HG03025 (cell line): Measurements from ENCODE around the gene ZNF766.
"Not testable (repeated sequence)": the region's sequence is repeated elsewhere in the genome, so short reads cannot be mapped to it uniquely, and the experiment has no call there.

ENCODE experiments used
- ATAC-seq: cut with Tn5 transposase; IDR thresholded peaks from one replicate; pipeline ENCODE4 v1.9.1; 2021; ENCODE audit warnings: mild to moderate bottlenecking, moderate library complexity; ENCODE audit not compliant: unreplicated experiment, low FRiP score

Gene ZNF766

DNA sequence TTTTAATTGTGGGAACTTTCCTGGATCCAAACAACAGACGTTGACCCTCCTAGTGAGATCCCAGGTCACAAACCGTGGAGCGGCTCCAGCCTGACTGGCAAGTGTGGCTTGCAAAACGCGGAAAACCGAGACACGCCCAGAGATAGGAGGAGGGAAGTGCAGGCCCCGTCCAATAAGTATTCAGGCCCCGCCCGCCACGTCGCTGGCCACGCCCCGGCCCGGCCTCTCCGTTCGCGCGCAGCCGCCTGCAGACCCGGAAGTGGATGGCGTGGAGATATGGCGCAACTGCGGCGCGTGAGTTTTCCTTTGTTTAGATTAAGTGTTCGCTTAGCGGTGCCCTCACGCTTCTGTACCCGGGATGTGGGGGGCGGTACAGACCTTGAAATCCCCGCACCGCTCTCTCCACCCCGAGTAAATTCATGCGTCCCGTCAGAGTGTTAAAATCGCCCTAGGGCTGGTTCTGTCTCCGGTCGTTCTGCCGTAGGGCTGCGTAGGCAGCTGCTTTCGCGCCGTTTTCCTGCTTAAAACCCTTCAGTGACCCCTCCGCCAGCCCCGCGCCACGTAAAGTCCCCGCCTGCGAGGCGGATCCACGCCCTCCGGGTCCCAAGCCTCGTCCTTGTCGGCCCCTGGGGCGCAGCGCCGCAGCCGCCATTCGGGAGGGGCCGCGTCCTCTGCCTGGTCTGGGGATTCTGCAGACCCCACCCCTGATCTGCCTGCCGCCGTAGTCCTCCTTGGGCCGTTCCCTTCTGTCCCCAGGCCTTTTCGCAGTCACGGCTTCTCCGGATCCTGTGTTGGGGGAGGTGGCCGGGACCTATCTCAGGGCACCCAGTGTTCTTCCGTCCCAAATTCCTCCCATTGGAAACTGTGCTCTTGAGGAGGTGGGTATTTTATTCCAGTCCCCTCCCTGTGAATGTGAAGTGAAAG lies at the start of gene ZNF766:
Gene ZNF766 (plus strand): TSS at position 250 of the 924 bp plus-strand sequence. CDS start 27 bp downstream, at position 277.
- ATAC-seq = peak; percentile 95

DNA sequence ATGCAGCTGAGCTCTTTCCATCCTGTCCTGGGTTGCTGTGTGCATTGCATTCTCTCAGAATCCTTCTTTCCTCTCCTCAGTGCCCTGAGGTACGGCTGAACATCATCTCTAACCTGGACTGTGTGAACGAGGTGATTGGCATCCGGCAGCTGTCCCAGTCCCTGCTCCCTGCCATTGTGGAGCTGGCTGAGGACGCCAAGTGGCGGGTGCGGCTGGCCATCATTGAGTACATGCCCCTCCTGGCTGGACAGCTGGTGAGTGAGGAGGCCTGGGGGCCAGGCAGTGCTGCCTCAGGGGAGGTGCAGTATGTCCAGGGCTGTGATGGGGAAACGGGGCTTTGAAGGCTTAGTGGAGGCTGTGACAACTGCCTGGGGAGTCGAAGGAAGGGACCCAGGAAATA lies 49.8 kb upstream of the ZNF766 start:
- no peak for ATAC-seq

DNA sequence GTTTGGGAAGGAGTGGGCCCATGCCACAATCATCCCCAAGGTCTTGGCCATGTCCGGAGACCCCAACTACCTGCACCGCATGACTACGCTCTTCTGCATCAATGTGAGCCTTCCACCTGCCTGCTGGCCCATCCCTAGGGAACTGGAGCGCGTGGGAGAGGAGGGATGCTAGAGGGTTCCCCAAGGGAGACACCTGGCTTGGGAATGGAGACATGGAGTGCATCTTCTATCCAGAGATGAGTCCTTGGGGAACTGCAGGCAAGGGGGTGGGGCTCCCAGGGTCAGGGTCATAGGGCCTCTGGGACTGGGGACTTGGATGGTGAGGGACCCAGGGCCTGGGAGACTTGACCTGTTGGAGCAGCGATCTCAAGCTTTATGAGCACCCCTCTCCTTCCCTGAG lies 48.4 kb upstream of the ZNF766 start:
- ATAC-seq = no peak

DNA sequence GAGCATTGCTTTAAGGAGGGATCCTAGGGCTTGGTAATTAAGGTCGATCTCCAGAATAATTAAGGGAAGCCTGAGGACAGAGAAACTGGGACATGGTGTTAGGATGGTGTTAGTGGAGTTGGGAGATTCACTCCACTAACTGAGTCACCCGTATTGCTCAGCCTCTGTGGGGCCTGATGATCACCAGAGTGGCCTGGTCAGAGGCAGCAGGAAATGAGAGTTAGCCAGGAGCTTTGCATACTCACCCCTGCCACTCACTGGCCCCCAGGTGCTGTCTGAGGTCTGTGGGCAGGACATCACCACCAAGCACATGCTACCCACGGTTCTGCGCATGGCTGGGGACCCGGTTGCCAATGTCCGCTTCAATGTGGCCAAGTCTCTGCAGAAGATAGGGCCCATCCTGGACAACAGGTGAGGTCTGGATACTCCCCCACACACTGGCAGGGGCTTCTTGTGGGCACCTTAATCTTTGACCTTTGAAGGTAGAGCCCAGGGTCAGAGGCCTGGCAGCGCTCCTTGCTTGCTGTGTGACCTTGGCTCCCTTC lies 47.5 kb upstream of the ZNF766 start:
- ATAC-seq = no peak

DNA sequence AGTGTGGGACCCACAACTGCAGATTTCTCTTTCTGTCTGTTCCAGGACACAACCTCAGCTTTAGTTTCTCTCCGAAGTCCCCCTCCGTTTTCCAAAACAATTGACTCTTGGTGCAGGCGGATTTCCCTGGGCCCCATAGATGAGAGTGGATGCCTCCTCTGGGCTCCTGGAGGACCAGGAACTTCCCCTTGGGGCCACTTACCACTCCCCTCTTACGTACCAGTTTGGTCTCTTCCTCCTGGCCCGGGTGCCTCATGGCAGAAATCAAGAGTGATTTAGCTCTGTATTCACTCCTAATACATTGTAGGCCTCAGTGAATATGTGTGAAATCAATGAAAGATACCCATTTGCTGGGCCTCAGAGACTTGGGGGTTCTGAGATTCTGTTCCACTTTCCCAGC lies 45.2 kb upstream of the ZNF766 start:
- ATAC-seq = no peak

DNA sequence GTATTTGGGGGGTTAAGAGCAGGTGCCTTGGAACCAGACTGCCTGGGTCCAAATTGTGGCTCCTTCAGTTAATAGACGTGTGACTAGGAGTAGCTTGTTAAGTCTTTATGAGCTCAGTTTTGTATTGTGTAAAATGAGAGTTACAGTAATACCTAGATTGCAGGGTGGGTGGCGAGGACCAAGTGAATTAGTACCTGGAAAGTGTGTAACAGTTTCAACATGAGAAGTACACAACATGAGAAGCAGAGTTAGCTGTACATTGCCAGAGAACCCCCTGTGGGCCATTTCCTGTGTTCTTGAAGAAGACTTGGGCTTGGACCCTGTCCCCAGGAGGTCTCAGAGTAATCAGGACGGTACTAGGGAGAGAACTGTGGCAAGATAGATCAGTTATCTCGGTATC lies 42.7 kb upstream of the ZNF766 start:
- no peak for ATAC-seq

DNA sequence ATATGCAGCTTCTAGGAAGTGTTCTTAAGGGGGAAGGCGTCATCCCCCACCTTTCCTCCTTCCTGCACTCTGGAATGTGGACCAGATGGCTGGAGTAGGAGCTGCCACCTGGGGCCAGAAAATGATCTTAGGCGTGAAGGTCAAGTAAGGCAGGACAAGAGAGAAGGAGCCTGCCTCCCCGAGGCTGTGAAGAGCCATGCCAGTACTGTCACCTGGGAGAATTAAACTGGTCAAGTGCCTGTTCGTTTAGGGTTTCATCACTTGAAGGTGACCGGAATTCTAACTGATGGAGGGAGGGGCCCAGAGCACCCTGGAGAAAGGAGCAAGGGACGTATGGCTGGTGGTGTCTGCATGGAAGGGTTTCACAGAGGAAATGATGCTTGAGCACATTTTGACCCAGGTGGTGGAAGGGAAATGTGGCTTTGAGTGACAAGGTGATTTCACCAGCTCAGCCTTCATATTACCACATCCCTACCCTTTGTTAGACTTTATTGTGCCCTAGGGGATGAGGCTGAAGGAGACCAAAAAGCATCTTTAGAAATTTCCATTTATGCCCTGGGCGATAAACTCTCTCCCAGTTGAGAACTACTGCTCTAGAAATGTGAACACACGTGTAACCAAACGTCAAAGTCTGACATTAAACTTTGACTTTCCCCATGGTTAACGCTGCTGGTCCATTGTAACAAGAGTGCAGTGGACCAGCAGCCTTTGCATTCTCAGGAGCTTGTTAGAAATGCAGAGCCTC lies 42.0 kb upstream of the ZNF766 start:
- no peak for ATAC-seq

DNA sequence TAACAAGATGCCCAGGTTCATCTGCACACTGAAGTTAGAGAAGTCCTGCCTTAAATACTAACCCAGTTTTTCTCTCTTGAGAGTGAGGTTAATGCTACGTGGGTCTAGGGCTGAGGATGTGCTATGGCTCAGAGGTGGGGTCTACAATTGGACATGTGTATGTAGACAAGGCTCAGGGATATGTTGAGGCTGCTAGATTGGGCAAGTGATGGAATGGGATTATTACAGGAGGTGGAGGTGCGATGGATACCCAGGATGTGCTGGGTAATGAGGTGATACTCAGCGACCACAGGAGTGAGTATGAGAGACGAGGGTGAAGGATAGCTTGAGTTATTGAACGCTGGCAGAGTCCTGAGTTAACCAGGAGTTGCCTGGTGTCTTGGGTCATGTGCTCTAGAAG lies 41.4 kb upstream of the ZNF766 start:
- no peak for ATAC-seq

DNA sequence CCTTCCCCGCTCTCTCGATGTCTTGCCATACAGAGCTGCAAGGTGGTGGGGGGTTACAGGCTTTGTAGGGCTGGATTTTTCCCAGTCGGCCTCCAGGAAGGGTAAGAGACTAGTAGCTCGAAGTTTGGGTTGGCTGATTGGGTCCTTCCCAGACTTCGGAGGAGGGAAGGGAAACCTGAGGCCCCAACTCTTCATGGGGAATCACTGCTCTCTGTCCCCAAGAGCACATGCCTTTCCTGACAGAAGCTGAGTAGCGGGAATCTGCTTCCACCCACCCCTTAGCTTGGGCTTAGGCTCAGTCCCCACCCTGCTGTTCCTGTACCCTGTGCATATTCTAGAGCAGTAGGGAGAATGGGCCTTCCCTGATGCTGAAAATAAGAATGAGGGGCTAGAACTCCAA lies 39.9 kb upstream of the ZNF766 start:
- no peak for ATAC-seq

DNA sequence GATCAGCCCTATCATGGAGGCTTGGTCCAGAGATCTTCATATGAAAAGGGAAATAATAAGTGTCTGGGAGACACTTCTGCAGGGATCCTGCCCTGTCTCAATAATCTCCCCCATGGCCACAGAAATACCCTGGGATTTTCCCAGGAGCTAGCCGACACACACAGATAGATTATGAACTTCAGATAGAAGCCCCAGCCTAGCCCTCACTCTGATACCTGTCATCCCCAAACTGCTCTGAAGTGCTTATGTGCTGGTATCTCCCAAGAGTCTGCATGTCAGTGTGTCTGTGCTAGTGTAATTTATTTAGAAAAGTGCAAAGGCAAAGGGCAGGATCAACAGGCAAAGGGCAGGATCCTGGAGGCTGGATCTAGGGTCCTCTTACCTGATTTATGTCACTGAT lies 38.7 kb upstream of the ZNF766 start:
- ATAC-seq = no peak

DNA sequence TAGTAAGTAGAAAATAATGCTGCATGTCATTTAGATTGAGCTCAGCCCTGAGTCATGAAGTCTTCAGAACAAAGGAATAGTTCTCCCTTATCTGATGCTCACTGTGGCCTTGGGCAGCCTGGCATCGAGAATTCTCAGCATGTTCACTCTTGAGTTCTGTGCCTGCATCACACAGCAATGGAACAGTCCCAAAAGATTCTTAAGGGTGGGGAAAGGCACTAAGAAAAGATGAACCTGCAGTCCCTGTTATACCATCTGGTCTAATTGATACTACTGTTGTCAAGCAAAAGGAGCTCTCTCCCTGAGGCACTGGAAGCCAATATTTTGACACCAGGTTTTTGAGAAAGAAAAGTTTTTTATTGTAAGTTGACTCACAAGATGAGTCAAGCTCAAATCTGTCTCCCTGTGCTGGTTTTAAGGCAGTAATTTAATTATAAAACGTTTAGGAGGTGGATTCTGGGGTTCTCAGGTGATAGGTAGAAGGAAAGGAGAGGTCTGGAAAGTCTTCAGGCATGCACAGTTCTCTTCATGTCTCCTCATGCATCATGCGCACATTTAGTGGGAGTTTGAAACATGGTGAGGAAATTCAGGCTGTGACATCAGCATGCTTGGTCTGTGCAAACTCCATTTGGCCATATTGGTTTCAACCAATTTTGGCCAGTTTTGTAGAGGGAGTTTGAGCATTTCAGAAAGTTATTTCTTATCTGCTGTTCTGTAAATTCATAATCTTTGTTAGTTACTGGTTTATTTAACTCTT lies 38.1 kb upstream of the ZNF766 start:
- ATAC-seq = no peak

DNA sequence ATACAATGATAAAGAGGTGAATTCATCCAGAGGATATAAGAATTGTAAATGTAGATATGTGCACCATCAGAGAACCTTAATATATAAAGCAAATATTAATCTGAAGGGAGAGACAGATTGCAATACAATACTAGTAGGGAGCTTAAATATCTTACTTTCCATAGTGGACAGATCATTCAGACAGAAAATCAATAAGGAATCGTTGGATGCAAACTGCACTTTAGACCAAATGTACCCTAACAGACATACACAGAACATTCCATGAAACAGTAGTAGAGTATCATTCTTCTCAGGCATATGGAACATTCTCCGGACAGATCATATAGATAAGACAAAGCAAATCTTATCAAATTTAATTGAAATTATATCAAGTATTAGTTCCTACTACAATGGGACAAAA lies 35.0 kb upstream of the ZNF766 start:
- ATAC-seq = no peak

DNA sequence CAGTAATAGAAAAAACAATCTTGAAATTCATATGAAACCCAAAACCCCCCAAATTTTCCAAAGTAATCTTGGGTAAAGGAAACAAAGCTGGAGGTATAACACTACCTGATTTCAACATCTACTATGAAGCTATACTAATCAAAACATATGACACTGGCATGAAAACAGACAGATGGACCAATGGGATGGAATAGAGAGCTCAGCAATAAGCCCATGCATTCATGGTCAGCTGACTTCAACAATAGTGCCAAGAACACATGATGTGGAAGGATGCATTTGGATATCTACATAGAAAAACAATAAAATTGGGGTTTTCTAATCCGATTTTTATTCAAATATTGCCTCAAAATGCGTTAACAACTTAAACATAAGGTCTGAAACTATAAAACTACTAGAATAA lies 32.2 kb upstream of the ZNF766 start:
- ATAC-seq = no peak

DNA sequence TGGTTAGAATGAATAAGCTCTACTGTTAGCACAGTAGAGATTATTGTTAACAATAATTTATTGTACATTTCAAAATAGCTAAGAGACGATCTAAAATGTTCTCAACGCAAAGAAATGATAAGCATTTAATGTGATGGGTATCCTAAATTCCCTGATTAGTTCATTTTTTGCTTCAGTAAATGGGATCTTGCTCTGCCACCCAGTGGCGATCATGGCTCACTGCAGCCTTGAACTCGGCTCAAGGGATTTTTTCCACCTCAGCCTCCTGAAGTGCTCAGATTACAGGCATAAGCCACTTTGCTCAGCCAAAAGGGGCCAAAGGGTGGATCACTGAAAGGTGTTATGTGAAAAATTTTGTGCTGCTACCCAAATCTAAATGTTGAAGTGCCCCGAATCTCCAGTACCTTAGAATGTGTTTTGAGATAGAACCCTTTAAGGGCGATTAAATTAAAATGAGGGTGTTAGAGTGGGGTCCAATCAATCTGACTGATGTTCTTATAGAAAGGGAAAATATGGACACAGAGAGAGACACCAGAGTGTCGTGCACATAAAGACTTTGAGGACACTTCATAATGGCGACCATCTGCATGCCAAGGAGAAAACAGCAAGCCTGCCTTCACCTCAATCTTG lies 31.5 kb upstream of the ZNF766 start:
- no peak for ATAC-seq

DNA sequence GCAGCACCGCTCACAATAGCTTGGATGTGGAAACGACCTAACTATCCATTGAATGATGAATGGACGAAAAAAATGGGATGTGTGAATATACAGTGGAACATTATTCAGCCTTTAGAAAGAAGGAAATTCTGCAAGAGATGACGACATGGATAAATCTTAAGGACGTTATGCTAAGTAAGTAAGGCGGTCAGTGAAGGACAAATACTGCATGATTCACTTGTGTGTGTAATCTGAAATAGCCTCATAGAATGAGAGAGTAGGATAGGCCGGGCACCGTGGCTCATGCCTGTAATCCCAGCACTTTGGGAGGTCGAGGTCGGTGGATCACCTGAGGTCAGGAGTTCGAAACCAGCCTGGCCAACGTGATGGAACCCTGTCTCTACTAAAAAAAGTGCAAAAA lies 25.4 kb upstream of the ZNF766 start:
- ATAC-seq = no peak

DNA sequence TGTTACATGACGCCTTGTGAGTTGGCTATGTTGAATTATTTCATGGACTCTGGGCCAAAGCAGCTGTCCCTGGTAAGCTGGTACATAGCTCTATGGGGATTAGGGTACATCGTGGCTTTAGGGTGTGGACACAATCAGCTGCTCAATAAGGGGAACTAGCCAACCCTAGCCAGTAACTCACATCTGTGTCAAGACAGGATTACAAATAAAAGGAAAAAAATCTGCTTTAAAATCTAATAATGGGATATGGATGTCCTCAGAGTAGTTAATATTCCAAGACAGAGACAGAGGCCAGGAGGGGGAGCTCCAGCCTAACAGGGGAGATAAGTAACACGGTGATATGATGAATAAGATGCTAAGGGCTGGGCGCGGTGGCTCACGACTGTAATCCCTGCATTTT lies 21.1 kb upstream of the ZNF766 start:
- no peak for ATAC-seq

DNA sequence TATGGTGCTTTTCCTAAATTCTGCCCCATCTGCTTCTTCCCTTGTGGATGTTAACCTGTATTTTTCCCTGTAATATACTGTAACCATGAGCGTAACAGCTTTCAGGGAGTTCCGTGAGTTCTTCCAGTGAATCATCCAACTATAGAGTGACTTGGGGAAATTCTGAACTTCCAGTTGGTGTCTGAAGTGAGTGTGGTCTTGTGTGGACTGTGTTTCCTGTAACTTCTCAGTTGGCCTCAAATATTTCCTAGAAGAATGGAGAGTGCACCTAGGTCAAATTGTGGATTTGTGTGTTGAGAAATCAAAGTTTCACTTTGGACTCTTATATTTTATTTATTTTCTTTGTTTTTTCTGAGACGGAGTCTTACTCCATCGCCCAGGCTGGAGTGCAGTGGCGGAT lies 11.0 kb upstream of the ZNF766 start:
- no peak for ATAC-seq

DNA sequence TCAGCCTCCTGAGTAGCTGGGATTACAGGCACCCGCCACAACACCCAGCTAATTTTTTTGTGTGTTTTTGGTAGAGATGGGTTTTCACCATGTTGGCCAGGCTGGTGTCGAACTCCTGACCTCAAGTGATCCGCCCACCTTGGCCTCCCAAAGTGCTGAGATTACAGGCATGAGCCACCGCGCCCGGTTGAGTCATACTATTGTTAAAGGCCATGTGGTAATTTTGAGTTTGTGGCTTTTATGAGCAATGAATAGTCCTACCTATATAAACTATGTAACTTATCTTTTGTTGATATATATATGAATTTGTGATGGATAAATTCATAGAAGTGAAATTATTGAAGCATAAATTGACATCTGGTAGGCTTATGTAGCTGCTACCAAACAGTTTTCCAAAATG lies 3.8 kb upstream of the ZNF766 start:
- ATAC-seq = not testable (repeated sequence)

DNA sequence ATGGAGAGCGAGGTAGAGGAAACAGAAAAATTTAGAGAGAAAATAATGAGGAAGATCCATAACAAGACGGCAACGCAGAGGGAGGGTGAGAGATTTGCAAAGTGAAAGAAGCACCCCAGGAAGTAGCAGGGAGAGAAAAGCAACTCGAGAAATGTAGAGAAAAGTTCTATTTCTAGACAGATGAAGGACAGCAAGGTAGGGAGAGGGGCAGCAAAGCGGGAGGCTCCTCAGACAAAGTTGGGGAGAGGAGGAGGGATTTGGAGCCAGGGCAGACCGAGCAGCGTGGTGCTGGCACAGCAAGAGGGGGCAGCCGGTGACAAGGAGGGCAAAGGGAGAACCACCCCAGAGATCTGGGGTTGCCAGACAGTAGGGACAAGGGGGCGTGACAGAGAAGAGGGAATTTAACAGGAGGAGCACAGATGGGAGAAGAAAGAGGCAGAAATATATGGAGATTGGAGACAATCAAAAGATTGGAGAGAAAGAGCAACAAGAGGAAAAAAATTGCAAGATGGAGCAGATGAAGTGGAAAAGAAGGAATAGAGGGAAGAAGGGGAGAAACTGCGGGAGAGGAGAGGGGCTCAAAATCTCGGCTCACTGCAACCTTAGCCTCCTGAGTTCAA lies 989 bp downstream of the ZNF766 start:
- no peak for ATAC-seq

DNA sequence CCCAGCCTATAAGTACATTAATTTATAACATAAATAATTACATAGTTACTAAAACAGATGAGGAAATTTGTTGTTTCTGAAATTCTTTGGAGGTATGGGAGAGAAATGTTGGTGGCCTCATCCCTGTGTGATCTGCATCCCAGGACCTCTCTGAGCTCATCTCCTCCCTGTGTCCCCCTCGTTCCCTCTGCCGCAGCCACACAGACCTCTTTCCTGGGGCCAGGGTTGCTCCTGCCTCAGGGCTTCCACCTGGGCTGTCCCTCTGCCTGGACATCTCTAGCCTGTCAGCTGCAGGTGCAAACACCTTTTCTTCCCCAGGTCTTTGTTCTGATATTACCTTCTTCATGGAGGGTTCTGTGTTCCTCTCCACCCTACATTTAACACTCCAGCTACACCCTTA lies 3.9 kb downstream of the ZNF766 start:
- no peak for ATAC-seq
